HepG2 (cell line): ENCODE results near the gene CD58. TPM values are rescaled to one million over a fixed set of nuclear protein-coding genes. Genes with fewer than 3 reads are reported as not detected.

Experiments used
- ARID2 ChIP-seq: sonication (generic); formaldehyde crosslinking; IDR thresholded peaks from 2 replicates; pipeline ENCODE4 v1.8.1; 2022; ENCODE audit warnings: mild to moderate bottlenecking, missing genetic modification reagents, borderline replicate concordance
- BCL6 ChIP-seq: IDR thresholded peaks from 2 replicates; pipeline ENCODE4 v1.6.1; 2016; ENCODE audit warnings: missing genetic modification reagents, missing compliant biosample characterization
- CBX5 ChIP-seq: sonication (generic); formaldehyde crosslinking; IDR thresholded peaks from 2 replicates; pipeline ENCODE4 v1.4.0; 2020; ENCODE audit warnings: missing genetic modification reagents, borderline replicate concordance
- CTCF ChIP-seq: sonication (generic); formaldehyde crosslinking; IDR thresholded peaks from 2 replicates; pipeline ENCODE4 v1.5.0; 2020; ENCODE audit warnings: mild to moderate bottlenecking, missing genetic modification reagents, moderate library complexity
- ERF ChIP-seq: IDR thresholded peaks from 2 replicates; pipeline ENCODE4 v1.6.1; 2018; ENCODE audit warnings: missing biosample characterization, missing genetic modification reagents
- ISL2 ChIP-seq: sonication (generic); formaldehyde crosslinking; IDR thresholded peaks from 2 replicates; pipeline ENCODE4 v1.5.0; 2020; ENCODE audit warnings: missing genetic modification reagents
- KAT8 ChIP-seq: IDR thresholded peaks from 2 replicates; pipeline ENCODE4 v1.6.1; 2016; ENCODE audit warnings: missing genetic modification reagents, missing compliant biosample characterization
- KDM2A ChIP-seq: sonication (generic); formaldehyde crosslinking; IDR thresholded peaks from 2 replicates; pipeline ENCODE4 v1.4.0; 2020; ENCODE audit warnings: low read depth, missing genetic modification reagents, borderline replicate concordance
- MAZ ChIP-seq, 2 experiments: sonication (generic) in 1 of 2; formaldehyde crosslinking in 1 of 2; IDR thresholded peaks; 2 replicates each; pipeline versions ENCODE4 v1.5.0 to v1.6.1; 2012 to 2020; ENCODE audit warnings: low read depth in 2 of 2, mild to moderate bottlenecking in 2 of 2, borderline replicate concordance in 1 of 2, improper control_type of control experiment in 1 of 2, low read length in 1 of 2, missing genetic modification reagents in 1 of 2, moderate library complexity in 1 of 2
- NCOA2 ChIP-seq: sonication (generic); formaldehyde crosslinking; IDR thresholded peaks from 2 replicates; pipeline ENCODE4 v1.8.0; 2022; ENCODE audit warnings: inconsistent platforms
- RXRA ChIP-seq: sonication (generic); formaldehyde crosslinking; IDR thresholded peaks from 2 replicates; pipeline ENCODE4 v1.5.1; 2020; ENCODE audit warnings: missing genetic modification reagents
- RXRB ChIP-seq: IDR thresholded peaks from 2 replicates; pipeline ENCODE4 v1.6.1; 2016; ENCODE audit warnings: borderline replicate concordance, missing genetic modification reagents, missing compliant biosample characterization
- SAP130 ChIP-seq: IDR thresholded peaks from 2 replicates; pipeline ENCODE4 v1.6.1; 2016; ENCODE audit warnings: low read depth
- SMC3 ChIP-seq: IDR thresholded peaks from 2 replicates; pipeline ENCODE4 v1.6.1; 2011; ENCODE audit warnings: low read length, improper control_type of control experiment
- TBX2 ChIP-seq: sonication (generic); formaldehyde crosslinking; IDR thresholded peaks from 2 replicates; pipeline ENCODE4 v1.5.0; 2020; ENCODE audit warnings: missing genetic modification reagents, mild to moderate bottlenecking, borderline replicate concordance
- ZBTB20 ChIP-seq: sonication (generic); formaldehyde crosslinking; IDR thresholded peaks from 2 replicates; pipeline ENCODE4 v1.8.1; 2023; ENCODE audit warnings: missing genetic modification reagents, low read depth, mild to moderate bottlenecking, borderline replicate concordance
- ZBTB8A ChIP-seq: sonication (generic); formaldehyde crosslinking; IDR thresholded peaks from 2 replicates; pipeline ENCODE4 v1.4.0; 2020; ENCODE audit warnings: mild to moderate bottlenecking, low read depth, missing genetic modification reagents, borderline replicate concordance
- ZFP37 ChIP-seq: sonication (generic); formaldehyde crosslinking; IDR thresholded peaks from 2 replicates; pipeline ENCODE4 v1.4.0; 2020; ENCODE audit warnings: missing genetic modification reagents, borderline replicate concordance
- ZFY ChIP-seq: sonication (generic); formaldehyde crosslinking; IDR thresholded peaks from 2 replicates; pipeline ENCODE4 v1.4.0; 2020; ENCODE audit warnings: missing genetic modification reagents
- ZMYM4 ChIP-seq: sonication (generic); formaldehyde crosslinking; IDR thresholded peaks from 2 replicates; pipeline ENCODE4 v1.8.1; 2023; ENCODE audit warnings: mild to moderate bottlenecking, missing genetic modification reagents
- ZNF253 ChIP-seq: sonication (generic); formaldehyde crosslinking; IDR thresholded peaks from 2 replicates; pipeline ENCODE4 v1.8.0; 2022; ENCODE audit warnings: mild to moderate bottlenecking, missing genetic modification reagents, borderline replicate concordance
- ZNF614 ChIP-seq: IDR thresholded peaks from 2 replicates; pipeline ENCODE4 v1.6.1; 2018; ENCODE audit warnings: missing biosample characterization, missing genetic modification reagents, inconsistent platforms, borderline replicate concordance
- ZNF616 ChIP-seq: sonication (generic); formaldehyde crosslinking; IDR thresholded peaks from 2 replicates; pipeline ENCODE4 v1.5.0; 2020; ENCODE audit warnings: low read depth, mild to moderate bottlenecking, missing genetic modification reagents
- ZNF644 ChIP-seq: IDR thresholded peaks from 2 replicates; pipeline ENCODE4 v1.6.1; 2016; ENCODE audit warnings: low read depth
- ZNF839 ChIP-seq: sonication (generic); formaldehyde crosslinking; IDR thresholded peaks from 2 replicates; pipeline ENCODE4 v1.4.0; 2020; ENCODE audit warnings: missing genetic modification reagents, mild to moderate bottlenecking, borderline replicate concordance
- ZNF891 ChIP-seq: sonication (generic); formaldehyde crosslinking; IDR thresholded peaks from 2 replicates; pipeline ENCODE4 v1.5.0; 2020; ENCODE audit warnings: mild to moderate bottlenecking, missing genetic modification reagents
- polyA plus RNA-seq, 8 experiments: library from polyadenylated mRNA; depleted of rRNA in 3 of 8; stranded (reverse) in 7 of 8; unstranded in 1 of 8; fragments of >200 nt; fragmentation: Illumina TruSeq in 4 of 8; extraction: Trizol in 4 of 8; gene quantifications; 2 replicates each; pipeline versions ENCODE4 v1.2.1 to v1.2.3, GENCODE V29; 2011 to 2016; ENCODE audit warnings: low read depth in 4 of 8, missing spikeins in 1 of 8, mixed read lengths in 1 of 8; ENCODE audit not compliant: insufficient read depth in 1 of 8
- total RNA-seq, 5 experiments: library from RNA; depleted of rRNA; stranded (reverse); fragments of >200 nt; fragmentation: Illumina TruSeq; extraction: Trizol; gene quantifications; 2 replicates each; pipeline ENCODE4 v1.2.3, GENCODE V29; 2016; ENCODE audit warnings: low read depth in 1 of 5
- TF ChIP-seq, protein P1 (sequence below): sonication (generic); IDR thresholded peaks from 2 replicates; pipeline ENCODE4 v1.6.1; 2016; ENCODE audit warnings: low read depth, borderline replicate concordance

Gene CD58
- total and polyA plus RNA-seq, 2 of the 13 experiments (the other 11 are each of a cell fraction or from before 2014, with no cell fraction given) = 9.4 to 13.5 TPM

- TF ChIP-seq CTCF (CRISPR knock-in tag) = peak; percentile 88
- TF ChIP-seq SAP130 (CRISPR knock-in tag) = peak; percentile 19; the same call in 1 of the 2 replicates
- peak; percentile 13; the same call in 1 of the 2 replicates for TF ChIP-seq RXRB (CRISPR knock-in tag)
- TF ChIP-seq, protein P1, sequence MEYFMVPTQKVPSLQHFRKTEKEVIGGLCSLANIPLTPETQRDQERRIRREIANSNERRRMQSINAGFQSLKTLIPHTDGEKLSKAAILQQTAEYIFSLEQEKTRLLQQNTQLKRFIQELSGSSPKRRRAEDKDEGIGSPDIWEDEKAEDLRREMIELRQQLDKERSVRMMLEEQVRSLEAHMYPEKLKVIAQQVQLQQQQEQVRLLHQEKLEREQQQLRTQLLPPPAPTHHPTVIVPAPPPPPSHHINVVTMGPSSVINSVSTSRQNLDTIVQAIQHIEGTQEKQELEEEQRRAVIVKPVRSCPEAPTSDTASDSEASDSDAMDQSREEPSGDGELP = peak; percentile 10; the same call in 1 of the 2 replicates
- 0 out of 2 replicates have a peak, but pooled peaks have one; percentile 40 for TF ChIP-seq ERF (CRISPR knock-in tag)
- TF ChIP-seq ZNF644 (CRISPR knock-in tag) = peak; percentile 87
- TF ChIP-seq TBX2 (CRISPR knock-in tag) = 0 out of 2 replicates have a peak, but pooled peaks have one; percentile 37
- TF ChIP-seq ZNF839 = no peak
- 0 out of 2 replicates have a peak, but pooled peaks have one; percentile 25 for TF ChIP-seq ISL2 (CRISPR knock-in tag)
- 0 out of 2 replicates have a peak, but pooled peaks have one; percentile 12 for TF ChIP-seq RXRA (CRISPR knock-in tag)
- no peak for TF ChIP-seq ZBTB8A (CRISPR knock-in tag)
- peak; percentile 31; the same call in 1 of the 2 replicates for TF ChIP-seq ZMYM4 (CRISPR knock-in tag)
- no peak for TF ChIP-seq ZBTB20 (CRISPR knock-in tag)
- TF ChIP-seq ARID2 = no peak
- TF ChIP-seq ZNF614 (CRISPR knock-in tag) = no peak
- TF ChIP-seq MAZ (IDR thresholded peaks at IDR 0.05; ENCODE audit: borderline replicate concordance, low read depth, low read length) = no peak
- 0 out of 2 replicates have a peak, but pooled peaks have one; percentile 25 for TF ChIP-seq MAZ (CRISPR knock-in tag; IDR thresholded peaks at IDR 0.05; ENCODE audit: low read depth)
- 0 out of 2 replicates have a peak, but pooled peaks have one; percentile 20 for TF ChIP-seq NCOA2 (CRISPR knock-in tag)
- peak; percentile 20; the same call in 1 of the 2 replicates for TF ChIP-seq ZFY
- TF ChIP-seq ZNF616 (CRISPR knock-in tag) = no peak
- TF ChIP-seq KAT8 (CRISPR knock-in tag) = 0 out of 2 replicates have a peak, but pooled peaks have one; percentile 33
- TF ChIP-seq SMC3 = peak; percentile 92
- no peak for TF ChIP-seq ZNF891
- peak; percentile 44; the same call in 1 of the 2 replicates for TF ChIP-seq KDM2A (CRISPR knock-in tag)
- 0 out of 2 replicates have a peak, but pooled peaks have one; percentile 15 for TF ChIP-seq BCL6
- peak; percentile 28; the same call in 1 of the 2 replicates for TF ChIP-seq CBX5 (CRISPR knock-in tag)
- no peak for TF ChIP-seq ZNF253
- TF ChIP-seq ZFP37 = no peak
Observed at GRCh38 chr1:116498789-116499628, 71.8 kb downstream of the CD58 start (continued).
